Amniotic stem cell (primary cell): ENCODE results near the gene PLCG2.

ENCODE experiments used
- DNase-seq: peaks from one replicate; lab custom pipeline; 2025; lab: John Stamatoyannopoulos, UW

Gene PLCG2

DNA sequence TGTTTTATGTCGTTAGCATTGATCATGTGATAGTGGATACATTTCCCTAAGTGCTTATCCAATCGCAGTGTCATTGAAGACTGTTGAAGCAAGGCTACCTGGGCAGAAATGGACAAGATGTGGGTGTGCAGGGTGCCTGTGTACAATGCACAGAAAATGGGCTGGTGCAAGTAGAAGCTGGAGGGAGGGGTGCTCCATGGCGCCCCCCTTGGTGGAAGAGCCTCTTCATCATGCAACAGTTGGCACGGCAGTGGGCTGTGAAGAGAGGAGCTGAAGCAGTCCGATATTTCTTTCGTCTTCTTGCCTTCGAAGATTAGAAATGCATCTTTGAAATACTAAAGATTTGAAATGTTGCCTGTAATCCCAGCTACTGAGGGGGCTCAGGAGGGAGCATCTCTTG, 100.5 kb downstream of the PLCG2 start:
- DNase-seq = no peak

DNA sequence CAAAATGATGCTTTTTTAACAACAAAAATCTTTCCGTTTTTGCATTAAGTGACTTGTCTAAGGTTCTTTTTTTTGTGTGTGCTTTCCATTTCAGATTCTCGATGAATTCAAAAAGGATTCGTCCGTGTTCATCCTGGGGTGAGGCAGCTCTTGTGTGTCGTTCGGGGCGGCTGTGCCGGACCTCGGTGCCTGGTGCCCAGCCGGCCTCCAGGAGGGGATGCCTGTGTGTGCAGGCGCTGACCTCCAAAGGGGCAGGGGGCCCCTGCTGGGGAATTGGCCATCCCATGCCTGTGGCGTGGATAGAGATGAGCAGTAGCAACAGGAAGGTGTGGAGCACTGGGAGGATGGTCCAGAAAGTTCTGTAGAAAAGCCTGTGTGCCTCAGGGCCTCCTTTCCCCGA, 101.7 kb downstream of the PLCG2 start:
- no peak for DNase-seq

DNA sequence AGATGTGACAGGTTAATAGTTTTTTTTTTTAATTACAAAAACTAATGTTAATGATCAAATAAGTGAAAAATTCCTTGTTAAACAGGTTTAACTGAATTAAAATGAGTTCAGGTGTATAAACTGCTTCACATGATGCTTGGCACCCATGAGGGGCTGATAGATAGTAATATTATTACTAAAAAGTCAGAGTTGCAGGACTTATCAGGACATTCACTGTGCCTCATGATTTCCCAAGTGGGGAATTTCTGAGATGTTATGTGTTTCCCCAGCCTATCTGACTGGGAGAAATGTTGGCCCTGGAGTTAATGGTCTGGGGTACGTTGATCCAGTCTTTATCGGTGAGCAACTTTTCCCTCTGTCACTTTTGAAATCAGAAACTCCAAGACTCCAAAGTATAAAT, 102.1 kb downstream of the PLCG2 start:
- no peak for DNase-seq

DNA sequence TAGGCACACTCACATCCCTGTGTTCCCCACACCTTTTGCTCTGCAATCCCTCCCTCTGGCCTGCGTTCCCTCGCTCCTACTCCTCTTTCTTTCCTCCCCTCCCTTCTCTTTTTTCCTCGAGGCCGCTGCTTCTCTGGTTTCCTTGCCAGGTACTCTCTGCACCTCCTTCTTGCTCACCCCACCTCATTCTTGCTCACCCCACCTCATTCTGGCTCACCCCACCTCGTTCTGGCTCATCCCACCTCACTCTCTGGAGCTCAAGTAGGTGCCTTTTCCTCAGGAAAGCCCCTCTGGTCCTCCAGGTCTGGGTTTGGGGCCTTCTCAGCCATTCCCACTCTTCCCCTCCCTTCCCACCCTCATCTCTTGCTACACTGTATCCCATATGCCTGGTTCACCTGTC, 103.5 kb downstream of the PLCG2 start:
- DNase-seq = no peak

DNA sequence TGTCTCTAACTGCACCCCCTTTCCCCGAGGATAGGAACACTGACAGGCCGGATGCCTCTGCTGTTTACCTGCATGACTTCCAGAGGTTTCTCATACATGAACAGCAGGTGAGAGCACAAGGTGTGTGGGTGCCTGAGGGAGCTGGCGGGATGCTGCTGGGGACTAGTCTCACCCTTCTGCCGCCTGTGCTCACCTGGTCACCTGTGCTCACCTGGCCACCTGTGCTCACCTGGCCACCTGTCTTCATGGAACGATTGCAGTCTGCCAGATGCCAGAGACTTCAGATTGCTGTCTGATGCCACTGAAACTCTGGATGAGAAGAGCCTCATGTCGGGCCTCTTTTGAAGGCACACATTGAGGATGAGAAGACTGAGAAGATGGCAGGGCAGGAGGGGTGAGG, 104.1 kb downstream of the PLCG2 start:
- no peak for DNase-seq

DNA sequence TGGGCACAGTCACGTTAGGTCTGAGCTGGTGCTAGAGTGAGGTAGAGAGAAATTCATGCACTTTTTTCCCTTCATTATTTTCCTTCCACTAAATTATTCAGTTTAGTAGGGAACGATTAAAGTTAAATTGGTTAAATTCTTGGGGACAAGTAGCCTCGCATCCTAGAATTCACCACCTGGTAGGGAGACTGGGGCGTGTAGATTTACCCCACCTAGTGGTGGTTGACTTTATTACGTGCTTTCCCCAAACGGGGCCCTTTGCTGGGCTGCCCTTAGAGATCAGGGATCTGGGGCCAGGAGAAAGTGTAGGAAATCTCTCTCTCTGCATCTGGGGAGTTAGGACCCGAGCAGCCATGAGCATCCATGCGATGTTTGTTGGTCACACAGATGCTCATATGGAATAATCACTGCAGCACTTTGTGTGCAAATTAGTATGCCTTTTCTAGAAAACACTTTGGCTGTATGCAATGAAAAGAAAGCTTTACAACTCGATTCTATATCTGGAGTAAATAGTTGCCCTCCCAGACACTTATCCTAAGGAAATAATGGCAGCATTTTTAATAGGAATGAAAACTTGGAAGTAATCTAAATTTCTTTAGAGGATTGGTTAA, 107.0 kb downstream of the PLCG2 start:
- no peak for DNase-seq

DNA sequence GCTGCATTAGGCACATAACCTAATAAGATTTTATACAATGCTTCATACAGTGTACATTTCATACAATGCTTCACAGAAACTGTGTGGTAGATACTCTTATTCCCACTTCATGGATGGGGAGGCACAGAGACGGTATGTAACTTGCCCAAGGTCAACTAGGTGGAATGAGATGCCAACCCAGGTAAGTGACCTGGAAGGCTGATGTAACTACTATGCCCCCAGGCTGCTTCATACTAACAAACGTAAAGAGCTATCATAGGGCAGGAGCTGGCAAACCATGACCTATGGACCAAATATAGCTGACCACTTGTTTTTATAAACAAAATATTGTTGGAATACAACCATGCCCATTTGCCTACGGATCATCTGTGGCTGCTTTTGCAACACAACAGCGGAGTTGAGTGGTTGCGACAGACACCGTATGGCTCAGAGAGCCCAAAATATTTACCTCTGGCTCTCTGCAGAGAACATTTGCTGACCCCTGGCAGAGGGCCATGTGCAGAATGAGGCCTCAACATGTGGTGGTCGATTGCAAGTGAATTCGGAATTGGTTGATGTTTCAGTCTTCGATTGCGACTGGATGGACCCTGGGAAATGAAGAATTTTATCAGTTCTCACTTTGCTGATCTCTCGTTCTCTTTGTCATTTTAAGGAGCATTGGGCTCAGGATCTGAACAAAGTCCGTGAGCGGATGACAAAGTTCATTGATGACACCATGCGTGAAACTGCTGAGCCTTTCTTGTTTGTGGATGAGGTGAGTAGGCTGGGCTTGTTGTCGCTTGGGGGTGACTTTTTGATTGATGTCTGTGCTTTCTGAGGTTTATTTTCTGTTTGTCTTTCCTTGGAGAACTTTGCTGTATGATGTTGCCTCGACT, 109.7 kb downstream of the PLCG2 start:
- no peak for DNase-seq

DNA sequence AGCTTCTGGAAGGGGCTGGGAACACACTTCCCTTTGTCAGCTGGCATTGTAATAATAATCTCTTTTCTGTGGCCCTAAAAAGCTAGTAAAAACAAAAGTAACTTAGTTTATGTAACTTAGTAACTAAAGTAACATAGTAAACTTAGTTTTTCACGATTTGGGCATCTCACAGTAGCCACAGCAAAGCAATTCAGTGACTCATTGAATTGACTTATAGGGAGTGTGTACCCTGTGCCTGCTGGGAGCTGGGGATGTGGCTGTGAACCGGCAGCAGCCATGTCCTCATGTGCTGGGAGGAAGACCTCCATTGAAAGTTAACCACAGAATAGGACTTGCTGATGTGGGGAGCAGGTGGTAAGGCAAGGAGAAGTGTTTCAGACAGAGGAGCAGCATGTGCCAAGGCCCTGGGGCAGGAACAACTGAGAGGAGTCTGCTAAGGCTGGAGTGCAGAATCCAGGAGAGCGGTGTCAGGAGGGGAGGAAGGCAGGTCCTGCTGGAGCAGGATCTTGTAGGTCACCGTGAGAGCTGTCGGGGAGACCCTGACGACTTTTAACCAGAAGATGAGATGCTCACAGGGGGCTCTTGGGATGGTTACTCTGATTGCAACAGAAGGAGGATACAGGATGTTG, 112.8 kb downstream of the PLCG2 start:
- no peak for DNase-seq

DNA sequence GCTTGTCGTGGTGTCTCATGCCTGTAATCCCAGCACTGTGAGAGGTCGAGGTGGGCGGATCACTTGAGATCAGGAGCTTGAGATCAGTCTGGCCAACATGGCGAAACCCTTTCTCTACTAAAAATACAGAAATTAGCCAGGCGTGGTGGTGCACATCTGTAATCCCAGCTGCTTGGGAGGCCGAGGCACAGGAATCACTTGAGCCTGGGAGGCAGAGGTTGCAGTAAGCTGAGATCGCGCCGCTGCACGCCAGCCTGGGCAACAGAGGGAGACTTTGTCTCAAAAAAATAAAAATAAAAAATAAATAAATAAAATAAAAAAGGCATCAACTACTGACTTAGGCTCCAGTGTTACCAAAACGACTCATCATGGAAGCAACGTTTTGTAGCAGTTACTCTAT, 115.5 kb downstream of the PLCG2 start:
- no peak for DNase-seq

DNA sequence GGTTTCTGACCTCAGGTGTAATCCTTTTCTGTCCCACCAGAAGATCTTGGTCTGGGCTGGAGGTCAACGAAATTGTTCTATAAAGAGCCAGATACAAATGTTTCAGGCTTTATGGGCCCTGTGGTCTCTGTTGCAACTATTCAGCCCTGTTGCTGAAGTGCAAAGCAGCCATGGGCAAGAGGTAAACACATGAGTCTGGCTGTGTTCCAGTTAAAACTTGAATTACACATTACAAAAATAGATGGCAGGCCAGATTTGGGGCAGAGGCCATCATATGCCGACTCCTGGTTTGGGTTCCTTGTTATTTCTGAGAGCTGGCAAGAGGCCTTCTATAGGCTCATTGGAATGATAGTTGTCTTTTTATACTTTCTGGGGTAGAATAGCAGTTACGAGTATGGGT, 117.8 kb downstream of the PLCG2 start:
- DNase-seq = no peak

DNA sequence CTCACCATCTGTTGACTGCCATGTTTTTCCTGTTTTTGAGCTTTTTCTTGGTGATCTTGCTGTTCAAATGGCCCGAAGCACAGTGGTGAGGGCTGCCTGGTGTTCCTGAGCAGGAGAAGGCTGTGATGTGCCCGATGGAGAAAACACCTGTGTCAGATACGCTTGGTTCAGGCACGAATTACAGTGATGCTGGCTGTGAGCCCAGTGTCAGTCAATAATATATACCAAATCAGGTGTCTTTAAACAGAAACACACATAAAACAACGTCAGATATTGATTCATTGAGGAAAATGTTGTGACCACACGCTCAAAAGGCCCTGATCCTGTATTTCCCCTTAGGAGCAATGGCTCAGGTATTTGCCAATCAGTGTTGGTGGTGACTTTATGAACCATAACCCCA, 120.5 kb downstream of the PLCG2 start:
- no peak for DNase-seq

DNA sequence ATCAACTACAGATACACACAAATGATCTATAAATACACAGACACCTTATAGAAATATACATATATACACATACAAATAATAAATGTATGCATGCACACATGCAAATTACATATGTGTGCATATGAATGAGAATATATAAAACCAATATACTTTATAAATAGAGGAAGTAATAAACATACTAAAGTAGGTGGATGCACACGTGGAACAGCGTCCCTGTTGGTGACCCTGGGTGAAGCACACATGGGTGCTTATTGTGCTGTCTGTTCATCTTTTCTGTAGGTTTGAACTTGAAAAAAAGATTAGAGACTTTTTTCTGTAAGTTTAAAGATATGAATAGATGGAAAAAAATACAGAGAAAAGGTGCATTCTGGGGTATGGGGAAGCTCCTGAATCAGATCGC, 120.9 kb downstream of the PLCG2 start:
- no peak for DNase-seq

DNA sequence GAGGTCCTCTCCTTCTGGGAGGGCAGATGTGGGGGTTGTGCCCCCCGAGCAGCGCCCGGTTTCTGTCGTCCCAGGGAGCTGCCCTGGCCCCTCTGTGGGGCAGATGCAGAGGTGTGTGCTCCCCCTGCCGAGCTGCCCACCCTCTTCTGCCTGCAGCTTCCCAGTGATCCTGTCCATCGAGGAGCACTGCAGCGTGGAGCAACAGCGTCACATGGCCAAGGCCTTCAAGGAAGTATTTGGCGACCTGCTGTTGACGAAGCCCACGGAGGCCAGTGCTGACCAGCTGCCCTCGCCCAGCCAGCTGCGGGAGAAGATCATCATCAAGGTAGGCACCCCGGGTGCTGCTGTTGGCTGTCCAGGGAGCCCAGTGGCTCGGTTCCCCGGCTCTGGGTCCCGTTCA, 121.4 kb downstream of the PLCG2 start:
- no peak for DNase-seq

DNA sequence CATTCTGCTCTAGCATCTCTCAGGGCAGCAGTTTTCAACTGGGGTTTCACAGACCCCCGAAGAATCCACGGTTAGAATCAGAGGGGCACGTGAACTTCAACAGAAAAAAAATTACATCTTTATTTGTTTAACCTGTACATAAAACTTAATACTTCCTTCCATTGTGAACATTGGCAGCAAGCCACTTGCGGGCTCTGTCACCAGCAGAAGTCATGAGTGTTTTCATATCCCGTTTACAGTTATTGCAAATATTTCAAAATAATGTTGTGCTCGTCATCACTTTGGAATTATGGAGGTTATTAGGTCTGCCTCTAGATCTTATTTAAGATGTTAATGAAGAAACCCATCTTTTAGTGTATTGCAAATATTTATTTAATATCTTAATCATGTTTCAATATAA, 122.4 kb downstream of the PLCG2 start:
- DNase-seq = no peak

DNA sequence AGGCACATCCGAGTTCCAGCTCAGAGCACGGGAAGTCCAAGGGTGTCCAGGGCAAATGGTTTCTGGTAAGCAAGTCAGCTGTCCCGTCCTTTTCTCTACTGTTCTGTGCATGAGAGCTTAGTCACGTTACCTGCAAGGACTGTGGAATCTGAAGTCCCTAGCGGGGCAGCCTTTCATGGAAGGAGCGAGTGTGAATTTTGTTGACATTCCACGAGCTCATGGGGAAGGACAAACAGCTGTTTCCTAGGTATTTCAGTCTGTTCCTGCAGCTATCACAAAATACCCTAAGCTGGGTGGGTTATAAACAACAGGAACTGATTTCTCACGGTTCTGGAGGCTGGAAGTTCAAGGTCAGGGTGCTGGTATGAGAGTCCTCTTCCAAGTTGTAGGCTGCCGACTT, 122.9 kb downstream of the PLCG2 start:
- DNase-seq = no peak

DNA sequence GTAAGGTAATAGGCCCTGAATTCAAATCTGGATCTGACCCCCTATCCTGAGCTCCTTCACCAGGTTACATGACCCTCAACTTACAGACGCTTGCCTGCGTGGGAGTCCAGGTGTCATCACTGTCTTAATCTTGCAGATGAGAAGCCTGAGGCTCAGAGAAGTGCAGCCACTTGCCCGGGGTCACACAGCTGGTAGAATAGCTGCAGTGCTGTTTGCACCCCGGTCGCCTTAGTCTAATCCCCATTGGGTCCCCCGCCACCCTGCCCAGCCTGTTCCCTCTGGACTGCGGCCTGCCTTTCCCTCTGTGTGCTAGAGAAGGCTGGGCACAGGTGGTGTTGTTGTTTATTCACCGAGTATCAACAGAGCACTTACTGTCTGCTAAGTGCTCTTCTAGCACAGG, 125.2 kb downstream of the PLCG2 start:
- DNase-seq = no peak

DNA sequence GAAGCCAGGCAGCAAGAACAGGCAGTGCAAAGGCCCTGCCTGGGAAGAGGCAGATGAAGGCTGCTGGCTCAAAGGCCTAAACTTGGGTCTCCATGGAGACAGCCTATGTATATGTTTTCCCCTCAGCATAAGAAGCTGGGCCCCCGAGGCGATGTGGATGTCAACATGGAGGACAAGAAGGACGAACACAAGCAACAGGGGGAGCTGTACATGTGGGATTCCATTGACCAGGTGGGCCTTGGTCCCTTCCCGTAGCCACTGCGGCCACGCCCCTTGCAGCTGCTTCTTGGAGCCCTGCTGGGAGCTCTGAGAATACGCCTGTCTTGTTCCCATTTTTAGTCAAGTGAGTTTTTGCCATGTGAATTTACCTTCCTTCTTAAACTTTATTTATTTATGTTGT, 126.2 kb downstream of the PLCG2 start:
- no peak for DNase-seq

DNA sequence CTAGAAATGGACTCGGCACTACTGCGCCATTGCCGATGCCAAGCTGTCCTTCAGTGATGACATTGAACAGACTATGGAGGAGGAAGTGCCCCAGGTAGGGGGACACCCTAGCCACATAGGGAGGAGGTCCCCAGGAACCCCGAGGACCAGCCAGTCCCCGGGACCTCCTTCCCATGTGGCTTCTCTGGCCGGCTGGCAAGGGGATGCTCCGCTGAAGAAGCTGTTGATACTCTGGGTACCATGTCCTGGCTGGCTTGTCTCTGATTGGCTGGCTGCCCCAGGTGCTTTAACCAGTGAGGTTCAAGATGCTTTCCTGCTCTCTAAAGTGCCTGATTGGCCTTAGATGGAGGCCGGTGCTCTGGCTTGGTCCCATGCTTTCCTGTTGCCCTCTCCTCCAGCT, 128.6 kb downstream of the PLCG2 start:
- DNase-seq = no peak

DNA sequence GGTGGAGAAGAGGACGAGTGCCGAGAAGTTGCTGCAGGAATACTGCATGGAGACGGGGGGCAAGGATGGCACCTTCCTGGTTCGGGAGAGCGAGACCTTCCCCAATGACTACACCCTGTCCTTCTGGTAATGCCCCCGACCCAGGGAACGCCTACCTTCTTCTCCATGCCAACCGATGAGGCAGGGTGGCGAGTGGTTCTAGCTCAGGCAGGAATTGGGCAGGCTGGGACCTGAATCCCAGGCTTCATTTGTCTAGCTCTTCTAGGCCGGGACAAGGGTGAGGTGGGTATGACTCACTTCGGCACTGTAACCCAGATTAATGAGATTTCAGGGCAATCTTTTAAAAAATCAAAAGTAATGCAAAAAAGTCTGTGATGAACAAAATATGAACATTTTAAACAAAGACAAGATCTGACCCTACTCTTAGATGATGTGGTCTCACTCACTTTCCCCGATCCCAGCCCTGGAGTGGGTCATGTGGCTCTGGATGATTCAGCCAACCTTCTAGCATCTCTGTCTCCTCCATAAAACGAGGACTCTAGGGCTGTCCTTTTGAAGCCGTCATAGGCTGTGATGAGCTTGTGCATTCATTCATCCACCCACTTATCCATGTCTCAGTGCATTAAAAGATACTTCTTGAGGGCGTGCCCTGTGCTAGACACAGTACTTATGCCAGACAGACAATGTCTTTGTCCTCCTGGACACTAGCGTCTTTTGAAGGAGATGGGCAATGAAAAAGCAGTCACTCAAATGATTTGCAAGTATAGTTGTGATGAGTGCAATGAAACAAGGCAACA, 129.6 kb downstream of the PLCG2 start:
- no peak for DNase-seq

DNA sequence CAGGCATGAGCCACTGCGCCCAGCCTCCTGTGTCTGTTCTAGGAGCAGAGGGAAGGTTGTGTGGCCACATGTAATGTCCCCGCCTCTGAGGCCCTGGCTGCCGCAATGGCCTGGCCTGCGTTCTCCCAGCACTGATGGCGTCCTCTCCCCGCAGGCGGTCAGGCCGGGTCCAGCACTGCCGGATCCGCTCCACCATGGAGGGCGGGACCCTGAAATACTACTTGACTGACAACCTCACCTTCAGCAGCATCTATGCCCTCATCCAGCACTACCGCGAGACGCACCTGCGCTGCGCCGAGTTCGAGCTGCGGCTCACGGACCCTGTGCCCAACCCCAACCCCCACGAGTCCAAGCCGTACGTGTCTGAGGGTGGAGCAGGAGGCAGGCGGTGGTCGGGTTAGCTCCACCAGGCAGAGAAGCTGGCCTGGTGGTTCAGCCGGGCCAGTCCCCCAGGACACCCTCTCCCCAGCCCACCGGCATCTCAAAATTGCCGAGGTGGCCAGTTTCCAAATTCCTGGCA, 131.3 kb downstream of the PLCG2 start:
- DNase-seq = no peak

DNA sequence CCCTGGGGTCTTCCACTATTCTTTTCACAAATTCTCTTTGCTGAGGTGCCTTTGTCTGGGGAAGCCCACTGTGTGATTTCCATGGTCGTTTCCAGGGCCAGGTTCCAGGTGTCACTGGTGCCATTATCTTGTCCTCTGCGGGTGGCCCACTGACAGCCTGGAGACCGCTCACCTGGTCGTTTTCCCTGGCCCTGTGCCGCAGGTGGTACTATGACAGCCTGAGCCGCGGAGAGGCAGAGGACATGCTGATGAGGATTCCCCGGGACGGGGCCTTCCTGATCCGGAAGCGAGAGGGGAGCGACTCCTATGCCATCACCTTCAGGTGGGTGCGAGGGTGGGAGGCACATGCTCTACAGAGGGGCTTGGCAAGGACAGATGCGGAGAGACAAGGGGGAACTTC, 133.3 kb downstream of the PLCG2 start:
- DNase-seq = no peak

DNA sequence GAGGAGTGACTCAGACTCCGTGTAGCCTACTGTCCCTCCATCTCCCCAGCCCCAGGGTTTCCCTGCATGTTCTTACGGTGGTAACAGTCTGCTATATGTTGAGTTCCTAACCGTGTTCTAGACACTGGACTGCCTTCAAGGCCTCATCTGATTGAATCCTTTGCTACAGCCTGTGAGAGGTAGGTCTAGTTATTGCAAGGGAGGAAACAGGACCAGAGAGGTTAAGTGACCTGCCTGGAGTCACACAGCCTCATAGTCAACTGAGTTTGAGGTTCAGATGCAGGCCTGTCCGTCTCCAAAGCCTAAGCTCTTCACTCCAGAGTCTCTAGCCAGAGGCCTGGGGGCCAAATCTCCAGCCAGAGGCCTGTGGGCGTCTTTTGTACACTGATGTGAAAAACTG, 134.1 kb downstream of the PLCG2 start:
- DNase-seq = no peak
